Measurements from ENCODE around the gene SYNGR3. TPM values are rescaled to one million over a fixed set of nuclear protein-coding genes. Genes with fewer than 3 reads are reported as not detected.

SYNGR3 gene
- total RNA-seq, 1 donor from 2014 or later, result 6.0 TPM

GRCh38 chr16:1963806-1964505 is 25.8 kb upstream of the SYNGR3 start:
- Histone ChIP-seq H2AFZ (ENCODE audit: low read depth, low read length) (no peak overlapping the region), H3K79me2 (ENCODE audit: insufficient read depth, low read length) (peaks cover 76% of the 10 kb centered on the region), H3K27me3 (ENCODE audit: insufficient read depth, low read length) (no peaks in the 10 kb centered on the region), H3K27ac (ENCODE audit: low read depth, low read length) (peak overlapping the region; percentile 96), H4K20me1 (ENCODE audit: insufficient read depth, low read length) (peaks cover 49% of the 10 kb centered on the region), H3K4me3 (ENCODE audit: insufficient read depth, low read depth, low read length) (peak overlapping the region; percentile 91), H3K9me3 (ENCODE audit: insufficient read depth, low read depth, low read length) (no peaks in the 10 kb centered on the region), H3K9ac (ENCODE audit: low read length) (peak overlapping the region; percentile 92), H3K4me1 (ENCODE audit: insufficient read depth, low read length) (peaks cover 37% of the 10 kb centered on the region), H3K36me3 (ENCODE audit: insufficient read depth, low read length) (peaks cover 9% of the 10 kb centered on the region), H3K4me2 (ENCODE audit: low read length) (peak overlapping the region; percentile 95)
- no peak for FAIRE-seq
- Mint-ChIP-seq H3K9me3 (ENCODE audit: unreplicated experiment) (no peaks in the 10 kb centered on the region), H3K4me1 (ENCODE audit: low read depth, unreplicated experiment) (peaks cover 20% of the 10 kb centered on the region), H3K36me3 (ENCODE audit: low read depth, unreplicated experiment) (peaks cover 20% of the 10 kb centered on the region), H3K27ac (ENCODE audit: unreplicated experiment) (peak overlapping the region; percentile 91), H3K4me3 (ENCODE audit: unreplicated experiment) (peak overlapping the region; percentile 97), H3K27me3 (ENCODE audit: low read depth, unreplicated experiment) (no peaks in the 10 kb centered on the region)
- DNase-seq (ENCODE audit: low read depth), result peak; percentile 15
- TF ChIP-seq CTCF (IDR thresholded peaks at IDR 0.05; ENCODE audit: insufficient read depth, low read depth, low read length) (no peak), EZH2 (IDR thresholded peaks at IDR 0.05; ENCODE audit: insufficient read depth, low read length) (no peak)

GRCh38 chr16:1964506-1965395 is 25.0 kb upstream of the SYNGR3 start, which contains the start of gene RPS2:
RPS2 (minus strand) TSS chr16:1964826; CDS start chr16:1964625, 201 bp downstream.
- Histone ChIP-seq H3K79me2 (ENCODE audit: insufficient read depth, low read length) (peaks cover 70% of the 10 kb centered on the region), H3K27me3 (ENCODE audit: insufficient read depth, low read length) (no peaks in the 10 kb centered on the region), H3K36me3 (ENCODE audit: insufficient read depth, low read length) (peaks cover 9% of the 10 kb centered on the region), H2AFZ (ENCODE audit: low read depth, low read length) (peak within 1 kb of the TSS; percentile 70), H3K9me3 (ENCODE audit: insufficient read depth, low read depth, low read length) (no peaks in the 10 kb centered on the region), H3K4me3 (ENCODE audit: insufficient read depth, low read depth, low read length) (peak within 1 kb of the TSS; percentile 91), H3K9ac (ENCODE audit: low read length) (peak within 1 kb of the TSS; percentile 92), H3K27ac (ENCODE audit: low read depth, low read length) (peak within 1 kb of the TSS; percentile 96), H4K20me1 (ENCODE audit: insufficient read depth, low read length) (peaks cover 49% of the 10 kb centered on the region), H3K4me1 (ENCODE audit: insufficient read depth, low read length) (peaks cover 37% of the 10 kb centered on the region), H3K4me2 (ENCODE audit: low read length) (peak within 1 kb of the TSS; percentile 99)
- no peak for FAIRE-seq
- H3K36me3 Mint-ChIP-seq (ENCODE audit: low read depth, unreplicated experiment), result peaks cover 20% of the 10 kb centered on the region
- H3K4me1 Mint-ChIP-seq (ENCODE audit: low read depth, unreplicated experiment), result peaks cover 20% of the 10 kb centered on the region
- peak within 1 kb of the TSS; percentile 97 for H3K4me3 Mint-ChIP-seq (ENCODE audit: unreplicated experiment)
- no peak for TF ChIP-seq EZH2 (IDR thresholded peaks at IDR 0.05; ENCODE audit: insufficient read depth, low read length)
- TF ChIP-seq CTCF (IDR thresholded peaks at IDR 0.05; ENCODE audit: insufficient read depth, low read depth, low read length), result no peak
- H3K27ac Mint-ChIP-seq (ENCODE audit: unreplicated experiment), result peak within 1 kb of the TSS; percentile 95
- peak; percentile 92 for DNase-seq (ENCODE audit: low read depth)
- no peaks in the 10 kb centered on the region for H3K27me3 Mint-ChIP-seq (ENCODE audit: low read depth, unreplicated experiment)
- H3K9me3 Mint-ChIP-seq (ENCODE audit: unreplicated experiment), result no peaks in the 10 kb centered on the region
